Measurements from ENCODE around the gene GSTO1.

GSTO1 gene

GRCh38 chr10:104253606-104254410 lies 884 bp upstream of the GSTO1 start:
- H2AFZ ChIP-seq (ENCODE audit: low read depth, low read length) = peak overlapping the region; percentile 72
- peaks cover 3% of the 10 kb centered on the region; the same call in 1 of the 2 replicates for H3K27me3 ChIP-seq (ENCODE audit: low read depth, low read length)
- H3K9ac ChIP-seq (ENCODE audit: low read length) = peak overlapping the region; percentile 90
- TF ChIP-seq, protein P1, sequence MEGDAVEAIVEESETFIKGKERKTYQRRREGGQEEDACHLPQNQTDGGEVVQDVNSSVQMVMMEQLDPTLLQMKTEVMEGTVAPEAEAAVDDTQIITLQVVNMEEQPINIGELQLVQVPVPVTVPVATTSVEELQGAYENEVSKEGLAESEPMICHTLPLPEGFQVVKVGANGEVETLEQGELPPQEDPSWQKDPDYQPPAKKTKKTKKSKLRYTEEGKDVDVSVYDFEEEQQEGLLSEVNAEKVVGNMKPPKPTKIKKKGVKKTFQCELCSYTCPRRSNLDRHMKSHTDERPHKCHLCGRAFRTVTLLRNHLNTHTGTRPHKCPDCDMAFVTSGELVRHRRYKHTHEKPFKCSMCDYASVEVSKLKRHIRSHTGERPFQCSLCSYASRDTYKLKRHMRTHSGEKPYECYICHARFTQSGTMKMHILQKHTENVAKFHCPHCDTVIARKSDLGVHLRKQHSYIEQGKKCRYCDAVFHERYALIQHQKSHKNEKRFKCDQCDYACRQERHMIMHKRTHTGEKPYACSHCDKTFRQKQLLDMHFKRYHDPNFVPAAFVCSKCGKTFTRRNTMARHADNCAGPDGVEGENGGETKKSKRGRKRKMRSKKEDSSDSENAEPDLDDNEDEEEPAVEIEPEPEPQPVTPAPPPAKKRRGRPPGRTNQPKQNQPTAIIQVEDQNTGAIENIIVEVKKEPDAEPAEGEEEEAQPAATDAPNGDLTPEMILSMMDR (IDR thresholded peaks at IDR 0.05; ENCODE audit: low read depth, low read length) = no peak
- no peak for TF ChIP-seq EZH2phosphoT487 (IDR thresholded peaks at IDR 0.05; ENCODE audit: low read depth)
- no peaks in the 10 kb centered on the region for H4K20me1 ChIP-seq (ENCODE audit: insufficient read depth, low read length)
- H3K9me3 ChIP-seq (ENCODE audit: insufficient read depth, low read length) = no peaks in the 10 kb centered on the region
- H3K4me2 ChIP-seq (ENCODE audit: low read length) = peak overlapping the region; percentile 84
- H3K4me3 ChIP-seq (ENCODE audit: low read length) = peak overlapping the region; percentile 99
- H3K79me2 ChIP-seq (ENCODE audit: low read length) = peaks cover 30% of the 10 kb centered on the region
- peaks cover 7% of the 10 kb centered on the region for H3K36me3 ChIP-seq (replicated peaks; ENCODE audit: low read depth, low read length)
- peaks cover 11% of the 10 kb centered on the region for H3K4me1 ChIP-seq (ENCODE audit: low read length)
- no peak overlapping the region for H3K27ac ChIP-seq (ENCODE audit: low read length)

DNA sequence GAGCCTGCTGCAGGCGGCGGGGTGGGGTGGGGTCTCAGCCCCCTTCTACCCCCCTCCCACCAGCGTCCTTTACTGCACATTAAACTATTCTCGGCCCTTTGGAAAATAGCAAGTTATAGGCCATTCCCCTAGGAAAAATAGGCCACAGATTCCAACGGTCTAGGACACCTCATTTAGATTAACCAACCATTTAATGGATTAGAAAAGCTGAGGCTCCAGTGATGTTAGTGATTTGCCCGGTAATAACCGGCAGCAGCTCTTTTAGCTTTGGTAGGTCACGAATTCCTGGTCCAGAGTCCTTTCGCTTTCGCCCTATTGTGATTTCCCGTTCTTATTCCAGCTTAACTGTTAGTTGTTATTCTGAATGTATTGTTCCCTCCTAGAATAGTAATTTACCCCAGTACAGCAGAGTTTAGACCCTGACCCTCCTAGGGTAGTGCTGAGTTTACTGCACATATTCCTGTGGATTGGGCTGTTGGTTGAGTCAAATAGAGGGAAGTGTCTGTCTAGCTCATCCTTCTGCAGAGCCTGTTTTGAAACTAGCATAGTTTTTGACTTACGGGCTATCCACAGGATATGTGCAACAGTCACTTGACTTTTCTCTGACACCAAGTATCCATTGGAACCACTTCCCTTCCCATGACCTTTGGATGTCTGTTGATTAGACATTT lies 754 bp downstream of the GSTO1 start:
- peak overlapping the region; percentile 84 for H3K4me2 ChIP-seq (ENCODE audit: low read length)
- peak overlapping the region; percentile 90 for H3K9ac ChIP-seq (ENCODE audit: low read length)
- peaks cover 14% of the 10 kb centered on the region for H3K36me3 ChIP-seq (replicated peaks; ENCODE audit: low read depth, low read length)
- no peaks in the 10 kb centered on the region for H3K27me3 ChIP-seq (ENCODE audit: low read depth, low read length)
- no peaks in the 10 kb centered on the region for H3K9me3 ChIP-seq (ENCODE audit: insufficient read depth, low read length)
- H3K4me3 ChIP-seq (ENCODE audit: low read length) = peak overlapping the region; percentile 99
- H3K79me2 ChIP-seq (ENCODE audit: low read length) = peaks cover 35% of the 10 kb centered on the region
- H4K20me1 ChIP-seq (ENCODE audit: insufficient read depth, low read length) = no peaks in the 10 kb centered on the region
- peak overlapping the region; percentile 54 for H3K27ac ChIP-seq (ENCODE audit: low read length)
- H2AFZ ChIP-seq (ENCODE audit: low read depth, low read length) = peak overlapping the region; percentile 72; the same call in 1 of the 2 replicates
- TF ChIP-seq, protein P1 (IDR thresholded peaks at IDR 0.05; ENCODE audit: low read depth, low read length) = no peak
- no peak for TF ChIP-seq EZH2phosphoT487 (IDR thresholded peaks at IDR 0.05; ENCODE audit: low read depth)
- H3K4me1 ChIP-seq (ENCODE audit: low read length) = peaks cover 11% of the 10 kb centered on the region

GRCh38 chr10:104256335-104256961 lies 1.8 kb downstream of the GSTO1 start:
- Histone ChIP-seq H3K9me3 (ENCODE audit: insufficient read depth, low read length) (no peaks in the 10 kb centered on the region), H3K27me3 (ENCODE audit: low read depth, low read length) (no peaks in the 10 kb centered on the region), H3K27ac (ENCODE audit: low read length) (no peak overlapping the region), H3K4me1 (ENCODE audit: low read length) (peaks cover 11% of the 10 kb centered on the region), H2AFZ (ENCODE audit: low read depth, low read length) (no peak overlapping the region), H3K79me2 (ENCODE audit: low read length) (peaks cover 35% of the 10 kb centered on the region), H3K4me2 (ENCODE audit: low read length) (peak overlapping the region; percentile 84), H3K36me3 (replicated peaks; ENCODE audit: low read depth, low read length) (peaks cover 18% of the 10 kb centered on the region), H3K4me3 (ENCODE audit: low read length) (peak overlapping the region; percentile 99; the same call in 1 of the 2 replicates), H3K9ac (ENCODE audit: low read length) (no peak overlapping the region), H4K20me1 (ENCODE audit: insufficient read depth, low read length) (no peaks in the 10 kb centered on the region)
- TF ChIP-seq, protein P1 (IDR thresholded peaks at IDR 0.05; ENCODE audit: low read depth, low read length) = no peak
- TF ChIP-seq EZH2phosphoT487 (IDR thresholded peaks at IDR 0.05; ENCODE audit: low read depth) = no peak

GRCh38 chr10:104257235-104257634 lies 2.5 kb downstream of the GSTO1 start:
- no peaks in the 10 kb centered on the region for H4K20me1 ChIP-seq (ENCODE audit: insufficient read depth, low read length)
- H3K4me2 ChIP-seq (ENCODE audit: low read length) = no peak overlapping the region
- TF ChIP-seq, protein P1 (IDR thresholded peaks at IDR 0.05; ENCODE audit: low read depth, low read length) = no peak
- no peak for TF ChIP-seq EZH2phosphoT487 (IDR thresholded peaks at IDR 0.05; ENCODE audit: low read depth)
- no peak overlapping the region for H3K9ac ChIP-seq (ENCODE audit: low read length)
- peaks cover 11% of the 10 kb centered on the region for H3K4me1 ChIP-seq (ENCODE audit: low read length)
- no peak overlapping the region for H3K27ac ChIP-seq (ENCODE audit: low read length)
- H3K9me3 ChIP-seq (ENCODE audit: insufficient read depth, low read length) = no peaks in the 10 kb centered on the region
- H3K36me3 ChIP-seq (replicated peaks; ENCODE audit: low read depth, low read length) = peaks cover 18% of the 10 kb centered on the region
- no peak overlapping the region for H2AFZ ChIP-seq (ENCODE audit: low read depth, low read length)
- no peak overlapping the region for H3K4me3 ChIP-seq (ENCODE audit: low read length)
- H3K79me2 ChIP-seq (ENCODE audit: low read length) = peaks cover 35% of the 10 kb centered on the region
- H3K27me3 ChIP-seq (ENCODE audit: low read depth, low read length) = no peaks in the 10 kb centered on the region

All from OCI-LY3 (cell line).